ENCODE data around the gene ZNF248. TPM values are rescaled to one million over a fixed set of nuclear protein-coding genes. Genes with fewer than 3 reads are reported as not detected.

ZNF248 gene
- total RNA-seq, 1 donor from 2014 or later = 13.9 TPM

GRCh38 chr10:37760817-37761216 is 96.6 kb downstream of the ZNF248 start:
- no peak for TF ChIP-seq CTCF (IDR thresholded peaks at IDR 0.05)
- H3K4me3 ChIP-seq = no peak overlapping the region
- peaks cover 0 to 15% of the 10 kb centered on the region in 2 donors for H3K9me3 ChIP-seq
- H3K36me3 ChIP-seq = no peaks in the 10 kb centered on the region
- H3K4me1 ChIP-seq = no peaks in the 10 kb centered on the region
- intact Hi-C loops (cut with DNase I) = no loop called here
- no peak for DNase-seq (ENCODE audit: low spot score in 2 of 2)
- no peaks in the 10 kb centered on the region for H3K27me3 ChIP-seq
- no peak overlapping the region for H3K27ac ChIP-seq

GRCh38 chr10:37758074-37758473 is 99.3 kb downstream of the ZNF248 start:
- TF ChIP-seq CTCF (IDR thresholded peaks at IDR 0.05) = no peak
- no peaks in the 10 kb centered on the region for H3K27me3 ChIP-seq
- no peak for DNase-seq (ENCODE audit: low spot score in 2 of 2)
- intact Hi-C loops (cut with DNase I) = no loop called here
- no peak overlapping the region for H3K4me3 ChIP-seq
- no peaks in the 10 kb centered on the region for H3K9me3 ChIP-seq
- no peak overlapping the region for H3K27ac ChIP-seq
- H3K4me1 ChIP-seq = no peaks in the 10 kb centered on the region
- H3K36me3 ChIP-seq = no peaks in the 10 kb centered on the region

- no peak overlapping the region for H3K4me3 ChIP-seq
- H3K9me3 ChIP-seq = peaks cover 0 to 4% of the 10 kb centered on the region in 2 donors
- TF ChIP-seq CTCF (IDR thresholded peaks at IDR 0.05) = peak in 2 of 3 experiments; percentile 5 to 37
- H3K36me3 ChIP-seq = no peaks in the 10 kb centered on the region
- H3K4me1 ChIP-seq = no peaks in the 10 kb centered on the region
- no peak for DNase-seq (ENCODE audit: low spot score in 2 of 2)
- intact Hi-C loops (cut with DNase I) = no loop called here
- no peak overlapping the region for H3K27ac ChIP-seq
- no peaks in the 10 kb centered on the region for H3K27me3 ChIP-seq
Measured at GRCh38 chr10:37754538-37755323, 102.7 kb downstream of the ZNF248 start.

- no peak overlapping the region for H3K27ac ChIP-seq
- no peaks in the 10 kb centered on the region for H3K36me3 ChIP-seq
- H3K4me3 ChIP-seq = no peak overlapping the region
- H3K27me3 ChIP-seq = no peaks in the 10 kb centered on the region
- H3K4me1 ChIP-seq = no peaks in the 10 kb centered on the region
- intact Hi-C loops (cut with DNase I) = no loop called here
- no peak for TF ChIP-seq CTCF (IDR thresholded peaks at IDR 0.05)
- DNase-seq (ENCODE audit: low spot score in 2 of 2) = no peak
- H3K9me3 ChIP-seq = peaks cover 0 to 4% of the 10 kb centered on the region in 2 donors
Measured at GRCh38 chr10:37752334-37752875, 105.0 kb downstream of the ZNF248 start.

- no peaks in the 10 kb centered on the region for H3K36me3 ChIP-seq
- no peak overlapping the region for H3K4me3 ChIP-seq
- H3K27me3 ChIP-seq = no peaks in the 10 kb centered on the region
- H3K9me3 ChIP-seq = peaks cover 0 to 4% of the 10 kb centered on the region in 2 donors
- H3K27ac ChIP-seq = no peak overlapping the region
- no peaks in the 10 kb centered on the region for H3K4me1 ChIP-seq
- TF ChIP-seq CTCF (IDR thresholded peaks at IDR 0.05) = no peak
- no peak for DNase-seq (ENCODE audit: low spot score in 2 of 2)
- intact Hi-C loops (cut with DNase I) = no loop called here
Measured at GRCh38 chr10:37748170-37748569, 109.2 kb downstream of the ZNF248 start.
